K562 (cell line): ENCODE data around the gene HDAC10.

Experiments
- EP300 ChIP-seq: IDR thresholded peaks from 2 replicates; pipeline ENCODE4 v1.6.1; 2012; ENCODE audit warnings: low read length, improper control_type of control experiment
- FIP1L1 ChIP-seq: fragments of 200-400 bp; formaldehyde crosslinking; IDR thresholded peaks from 2 replicates; pipeline ENCODE4 v1.6.1; 2018; ENCODE audit warnings: mild to moderate bottlenecking, low read depth, low read length; ENCODE audit not compliant: poor library complexity, severe bottlenecking
- MTA3 ChIP-seq: fragments of 450-650 bp; formaldehyde crosslinking; IDR thresholded peaks from 2 replicates; pipeline ENCODE4 v1.6.1; 2017; ENCODE audit warnings: mild to moderate bottlenecking, borderline replicate concordance
- NFYB ChIP-seq: IDR thresholded peaks from 2 replicates; pipeline ENCODE4 v1.6.1; 2011; ENCODE audit warnings: mild to moderate bottlenecking, moderate library complexity; ENCODE audit not compliant: insufficient read length; ENCODE audit errors: extremely low read depth
- POLR2AphosphoS5 ChIP-seq: IDR thresholded peaks from 2 replicates; pipeline ENCODE4 v1.6.1; 2011; ENCODE audit warnings: mild to moderate bottlenecking, low read depth, low read length, moderate library complexity; ENCODE audit not compliant: control insufficient read depth, insufficient read depth
- YY1 ChIP-seq, 3 experiments: IDR thresholded peaks; 2 replicates each; pipeline ENCODE4 v1.6.1; 2011; ENCODE audit warnings: low read length in 2 of 3, mild to moderate bottlenecking in 2 of 3, moderate library complexity in 2 of 3, borderline replicate concordance in 1 of 3, control low read depth in 1 of 3, low read depth in 1 of 3; ENCODE audit not compliant: insufficient read depth in 3 of 3, insufficient replicate concordance in 2 of 3, control insufficient read depth in 1 of 3, insufficient read length in 1 of 3; ENCODE audit errors: extremely low read depth in 1 of 3
- ZNF197 ChIP-seq: fragments of 200-800 bp; sonication (Bioruptor generic); IDR thresholded peaks from 2 replicates; pipeline ENCODE4 v1.6.1; 2016; ENCODE audit warnings: low read depth, missing genetic modification characterization, missing compliant biosample characterization
- TF ChIP-seq, protein P1 (sequence below): sonication (generic); formaldehyde crosslinking; IDR thresholded peaks from 2 replicates; pipeline ENCODE4 v1.9.0; 2022; ENCODE audit warnings: mild to moderate bottlenecking, missing genetic modification reagents
- TF ChIP-seq, protein P2 (sequence below): fragments of 150-350 bp; conservative IDR thresholded peaks from 2 replicates; pipeline ENCODE4 v1.6.1; 2014; ENCODE audit warnings: low read length

DNA sequence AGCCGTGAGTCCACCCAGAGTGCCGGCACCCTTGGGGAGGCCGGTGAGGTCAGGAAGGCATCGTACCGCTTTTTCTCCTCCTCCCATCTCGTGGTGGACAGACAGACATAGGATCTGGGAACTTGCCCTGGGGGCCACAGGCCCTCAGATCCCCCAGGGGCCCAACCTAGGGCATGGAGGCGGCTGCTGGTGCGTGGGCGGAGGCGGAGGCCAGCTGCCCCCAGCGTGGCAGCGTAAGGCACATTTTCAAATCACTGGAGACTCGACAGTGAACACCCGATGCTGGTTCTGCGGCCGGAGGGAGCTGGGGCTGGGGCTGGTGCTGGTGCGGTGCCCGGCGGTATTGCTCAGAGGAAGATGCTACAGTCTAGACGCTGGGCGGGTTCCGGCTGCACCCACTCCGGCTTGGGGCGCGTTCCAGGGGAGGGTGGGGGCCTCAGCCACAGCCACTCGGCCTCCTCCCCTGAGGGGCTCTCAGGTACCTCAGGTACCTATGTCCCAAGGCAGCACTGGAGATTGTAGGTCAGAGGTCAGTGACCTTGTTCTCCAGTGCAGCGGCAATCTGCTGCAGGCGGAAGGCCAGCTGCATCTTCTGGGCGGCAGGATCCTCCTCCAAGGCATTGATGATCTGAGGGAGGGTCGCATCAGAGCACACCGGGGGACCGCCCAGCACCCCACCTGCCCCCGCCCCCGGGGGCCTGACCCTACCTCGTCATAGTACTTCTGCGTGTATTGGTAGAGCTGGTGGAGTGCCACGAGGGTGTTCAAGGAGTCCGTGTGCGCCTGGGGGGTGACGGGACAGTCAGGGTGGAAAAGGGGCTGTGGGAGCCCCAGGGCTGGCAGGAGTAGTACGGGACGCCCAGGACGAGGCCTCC lies 24.4 kb upstream of the HDAC10 start:
- TF ChIP-seq NFYB (no peak), POLR2AphosphoS5 (no peak), YY1 (IDR thresholded peaks at IDR 0.05; ENCODE audit: borderline replicate concordance in 1 of 3, control insufficient read depth in 1 of 3, extremely low read depth in 1 of 3, insufficient read depth in 3 of 3, insufficient read length in 1 of 3, insufficient replicate concordance in 2 of 3, low read depth in 1 of 3, low read length in 2 of 3) (no peak), ZNF197 (CRISPR knock-in tag) (no peak), MTA3 (no peak), FIP1L1 (no peak), EP300 (no peak)
- TF ChIP-seq, protein P1, sequence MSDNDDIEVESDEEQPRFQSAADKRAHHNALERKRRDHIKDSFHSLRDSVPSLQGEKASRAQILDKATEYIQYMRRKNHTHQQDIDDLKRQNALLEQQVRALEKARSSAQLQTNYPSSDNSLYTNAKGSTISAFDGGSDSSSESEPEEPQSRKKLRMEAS (CRISPR knock-in tag), result no peak
- TF ChIP-seq, protein P2, sequence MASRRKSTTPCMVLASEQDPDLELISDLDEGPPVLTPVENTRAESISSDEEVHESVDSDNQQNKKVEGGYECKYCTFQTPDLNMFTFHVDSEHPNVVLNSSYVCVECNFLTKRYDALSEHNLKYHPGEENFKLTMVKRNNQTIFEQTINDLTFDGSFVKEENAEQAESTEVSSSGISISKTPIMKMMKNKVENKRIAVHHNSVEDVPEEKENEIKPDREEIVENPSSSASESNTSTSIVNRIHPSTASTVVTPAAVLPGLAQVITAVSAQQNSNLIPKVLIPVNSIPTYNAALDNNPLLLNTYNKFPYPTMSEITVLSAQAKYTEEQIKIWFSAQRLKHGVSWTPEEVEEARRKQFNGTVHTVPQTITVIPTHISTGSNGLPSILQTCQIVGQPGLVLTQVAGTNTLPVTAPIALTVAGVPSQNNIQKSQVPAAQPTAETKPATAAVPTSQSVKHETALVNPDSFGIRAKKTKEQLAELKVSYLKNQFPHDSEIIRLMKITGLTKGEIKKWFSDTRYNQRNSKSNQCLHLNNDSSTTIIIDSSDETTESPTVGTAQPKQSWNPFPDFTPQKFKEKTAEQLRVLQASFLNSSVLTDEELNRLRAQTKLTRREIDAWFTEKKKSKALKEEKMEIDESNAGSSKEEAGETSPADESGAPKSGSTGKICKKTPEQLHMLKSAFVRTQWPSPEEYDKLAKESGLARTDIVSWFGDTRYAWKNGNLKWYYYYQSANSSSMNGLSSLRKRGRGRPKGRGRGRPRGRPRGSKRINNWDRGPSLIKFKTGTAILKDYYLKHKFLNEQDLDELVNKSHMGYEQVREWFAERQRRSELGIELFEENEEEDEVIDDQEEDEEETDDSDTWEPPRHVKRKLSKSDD, result no peak
